Gastrocnemius medialis (tissue), 4 donors: ENCODE results near the gene TMEM86B. TPM values are rescaled to one million over a fixed set of nuclear protein-coding genes. Genes with fewer than 3 reads are reported as not detected.
A peak's percentile ranks its signal among the peaks of the same experiment; 100 is the strongest.

Source experiments
- ATAC-seq, 2 donors: fragments of 150-250 bp; one replicate each; pipeline ENCODE4 v1.9.1; 2016
- DNase-seq, 2 donors: peaks; one replicate each; pipeline ENCODE4 v3.0.0-alpha.2; 2019
- H3K27ac ChIP-seq, 4 donors: fragments of 200-600 bp; sonication (generic); 1 replicate in 1 of 4; 2 replicates in 3 of 4; pipeline ENCODE4 v1.5.1; 2016 to 2018; ENCODE audit warnings: mild to moderate bottlenecking in 2 of 4, moderate library complexity in 1 of 4
- H3K27me3 ChIP-seq, 3 donors: fragments of 200-600 bp; sonication (generic) in 2 of 3; 1 replicate in 1 of 3; 2 replicates in 2 of 3; pipeline versions ENCODE4 v1.5.1 to v1.6.0; 2016 to 2019; ENCODE audit warnings: mild to moderate bottlenecking in 1 of 3, moderate library complexity in 1 of 3
- H3K36me3 ChIP-seq, 2 donors: fragments of 200-600 bp; sonication (generic) in 1 of 2; one replicate each; pipeline ENCODE4 v1.5.1; 2017 to 2018
- H3K4me1 ChIP-seq, 2 donors: fragments of 200-600 bp; sonication (generic) in 1 of 2; one replicate each; pipeline ENCODE4 v1.5.1; 2016 to 2017; ENCODE audit warnings: mild to moderate bottlenecking in 2 of 2
- H3K4me3 ChIP-seq, 4 donors: fragments of 200-600 bp; sonication (generic) in 3 of 4; 1 replicate in 1 of 4; 2 replicates in 3 of 4; pipeline ENCODE4 v1.5.1; 2016 to 2019; ENCODE audit warnings: mild to moderate bottlenecking in 2 of 4
- H3K9me3 ChIP-seq, 3 donors: fragments of 200-600 bp; sonication (generic) in 2 of 3; 1 replicate in 1 of 3; 2 replicates in 2 of 3; pipeline ENCODE4 v1.5.1; 2016 to 2019
- CTCF ChIP-seq, 5 experiments: fragments of 450-650 bp in 3 of 5; fragments of 200-600 bp in 2 of 5; sonication (generic) in 2 of 5; IDR thresholded peaks in 4 of 5; conservative IDR thresholded peaks in 1 of 5; 1 replicate in 4 of 5; 2 replicates in 1 of 5; pipeline ENCODE4 v1.5.1; 2016 to 2019; ENCODE audit warnings: antibody characterized with exemption in 5 of 5, mild to moderate bottlenecking in 3 of 5, moderate library complexity in 3 of 5
- POLR2A ChIP-seq, 2 donors: fragments of 450-650 bp; IDR thresholded peaks; one replicate each; pipeline ENCODE4 v1.6.1; 2017; ENCODE audit warnings: antibody characterized with exemption in 2 of 2, mild to moderate bottlenecking in 2 of 2, moderate library complexity in 2 of 2
- in situ Hi-C, 4 donors: fragments of 200-750 bp; cut with MboI; loops; one replicate each; pipeline versions ENCODE4 v1.15.0 to v1.8.0; 2017; ENCODE audit warnings: low sequenced_read_pairs in 4 of 4
- intact Hi-C: fragments of 100-400 bp; cut with DNase I; formaldehyde crosslinking; loops from one replicate; pipeline ENCODE4 v1.15.1; 2023; ENCODE audit warnings: low total_unique reads
- total RNA-seq, 4 donors: library from RNA; depleted of rRNA; stranded (reverse); fragments of >200 nt; gene quantifications; one replicate each; pipeline versions ENCODE4 v1.1.0 to v1.2.3, GENCODE V29; 2016

Gene TMEM86B
- total RNA-seq, 4 donors from 2014 or later, result 0.87 to 5.0 (median 1.7) TPM

- ATAC-seq, result no peak
- H3K4me1 ChIP-seq, result no peaks in the 10 kb centered on the region
- in situ Hi-C loops, result no loop called here
- H3K36me3 ChIP-seq, result no peaks in the 10 kb centered on the region
- TF ChIP-seq CTCF (IDR thresholded peaks at IDR 0.05 in 4 of 5, conservative IDR thresholded peaks at IDR 0.05 in 1 of 5) (no peak), POLR2A (IDR thresholded peaks at IDR 0.05) (no peak)
- H3K9me3 ChIP-seq, result no peaks in the 10 kb centered on the region
- no peak for DNase-seq
- peaks cover 0 to 6% (median 0%) of the 10 kb centered on the region in 3 donors for H3K27me3 ChIP-seq
- no peak overlapping the region for H3K4me3 ChIP-seq
- intact Hi-C loops, result no loop called here
- no peak overlapping the region for H3K27ac ChIP-seq
These were observed 28.9 kb downstream of the TMEM86B start for GRCh38 chr19:55199620-55200204.

GRCh38 chr19:55198651-55199050, 29.9 kb downstream of the TMEM86B start:
- in situ Hi-C loops (no loop called here), intact Hi-C loops (no loop called here)
- no peak for DNase-seq
- no peak for TF ChIP-seq CTCF (IDR thresholded peaks at IDR 0.05 in 4 of 5, conservative IDR thresholded peaks at IDR 0.05 in 1 of 5)
- no peak for TF ChIP-seq POLR2A (IDR thresholded peaks at IDR 0.05)
- H3K27ac ChIP-seq, result no peak overlapping the region
- no peaks in the 10 kb centered on the region for H3K4me1 ChIP-seq
- H3K36me3 ChIP-seq, result no peaks in the 10 kb centered on the region
- no peak overlapping the region for H3K4me3 ChIP-seq
- no peaks in the 10 kb centered on the region for H3K27me3 ChIP-seq
- ATAC-seq, result no peak
- H3K9me3 ChIP-seq, result no peaks in the 10 kb centered on the region

GRCh38 chr19:55197528-55197927, 31.0 kb downstream of the TMEM86B start:
- TF ChIP-seq CTCF (IDR thresholded peaks at IDR 0.05 in 4 of 5, conservative IDR thresholded peaks at IDR 0.05 in 1 of 5) (no peak), POLR2A (IDR thresholded peaks at IDR 0.05) (no peak)
- intact Hi-C loops, result no loop called here
- Histone ChIP-seq H3K4me1 (no peaks in the 10 kb centered on the region), H3K4me3 (no peak overlapping the region), H3K27me3 (peaks cover 0 to 4% (median 0%) of the 10 kb centered on the region in 3 donors), H3K36me3 (no peaks in the 10 kb centered on the region), H3K9me3 (no peaks in the 10 kb centered on the region), H3K27ac (no peak overlapping the region)
- in situ Hi-C loops, result no loop called here
- ATAC-seq (peak in 1 of 2 donors; percentile 62), DNase-seq (no peak)

- Histone ChIP-seq H3K4me3 (no peak overlapping the region), H3K36me3 (no peaks in the 10 kb centered on the region), H3K9me3 (no peaks in the 10 kb centered on the region), H3K27ac (no peak overlapping the region), H3K27me3 (peaks cover 0 to 4% (median 0%) of the 10 kb centered on the region in 3 donors), H3K4me1 (no peaks in the 10 kb centered on the region)
- in situ Hi-C loops, result no loop called here
- no peak for DNase-seq
- no peak for ATAC-seq
- intact Hi-C loops, result no loop called here
- TF ChIP-seq CTCF (IDR thresholded peaks at IDR 0.05 in 4 of 5, conservative IDR thresholded peaks at IDR 0.05 in 1 of 5) (no peak), POLR2A (IDR thresholded peaks at IDR 0.05) (no peak)
These were observed 31.8 kb downstream of the TMEM86B start for GRCh38 chr19:55196803-55197202.

GRCh38 chr19:55193481-55193880, 35.1 kb downstream of the TMEM86B start:
- in situ Hi-C loops, result no loop called here
- intact Hi-C loops, result no loop called here
- H3K27me3 ChIP-seq, result peaks cover 0 to 4% (median 0%) of the 10 kb centered on the region in 3 donors
- H3K4me3 ChIP-seq, result no peak overlapping the region
- H3K4me1 ChIP-seq, result no peaks in the 10 kb centered on the region
- no peak for DNase-seq
- H3K36me3 ChIP-seq, result no peaks in the 10 kb centered on the region
- ATAC-seq, result no peak
- no peaks in the 10 kb centered on the region for H3K9me3 ChIP-seq
- no peak overlapping the region for H3K27ac ChIP-seq
- no peak for TF ChIP-seq CTCF (IDR thresholded peaks at IDR 0.05 in 4 of 5, conservative IDR thresholded peaks at IDR 0.05 in 1 of 5)
- TF ChIP-seq POLR2A (IDR thresholded peaks at IDR 0.05), result no peak
